Endothelial cell of umbilical vein (primary cell): ENCODE data around the gene TCTN2. TPM values are rescaled to one million over a fixed set of nuclear protein-coding genes. Genes with fewer than 3 reads are reported as not detected.

ENCODE experiments used
- BruUV-seq: library from RNA; stranded (reverse); fragments of 400-500 nt; replicated peaks from 2 replicates; lab custom pipeline; 2021; lab: Mats Ljungman, UMichigan
- CTCF ChIA-PET: fragments of 300-600, 350-600 bp; sonication (Branson Sonifier 250); formaldehyde crosslinking; loops from one replicate; lab custom pipeline; 2021; ENCODE audit warnings: antibody characterized with exemption, inconsistent platforms; lab: Charles Lee
- POLR2A ChIA-PET: fragments of 300-600, 350-600 bp; sonication (Branson Sonifier 250); formaldehyde crosslinking; loops from one replicate; lab custom pipeline; 2021; ENCODE audit warnings: antibody characterized with exemption, inconsistent platforms; lab: Charles Lee
- DNase-seq: peaks from one replicate; pipeline ENCODE4 v3.0.0-alpha.2; 2011; ENCODE audit warnings: low read depth, low spot score
- FAIRE-seq: peaks from 2 replicates; lab custom pipeline; 2011; peaks lifted over from hg19 to GRCh38; lab: Jason Lieb, UNC
- H2AFZ ChIP-seq: 2 replicates; pipeline ENCODE4 v1.6.0; 2012; ENCODE audit warnings: low read depth, low read length, control low read depth, inconsistent platforms
- H3K27ac ChIP-seq: 2 replicates; pipeline ENCODE4 v1.5.1; 2011; ENCODE audit warnings: low read depth, mild to moderate bottlenecking, control low read depth, low read length, moderate library complexity; ENCODE audit not compliant: insufficient read depth
- H3K27me3 ChIP-seq, 2 experiments: 2 replicates each; pipeline versions ENCODE4 v1.6.0 to v1.6.1; 2011; ENCODE audit warnings: low read length in 2 of 2, mixed read lengths in 1 of 2; ENCODE audit not compliant: control insufficient read depth in 2 of 2, insufficient read depth in 2 of 2
- H3K36me3 ChIP-seq, 2 experiments: 2 replicates in 1 of 2; 3 replicates in 1 of 2; pipeline ENCODE4 v1.5.1; 2011; ENCODE audit warnings: low read length in 2 of 2, mild to moderate bottlenecking in 1 of 2, moderate library complexity in 1 of 2; ENCODE audit not compliant: control insufficient read depth in 2 of 2, insufficient read depth in 2 of 2; ENCODE audit errors: extremely low read depth in 1 of 2
- H3K4me1 ChIP-seq: 3 replicates; pipeline ENCODE4 v1.5.1; 2011; ENCODE audit warnings: mild to moderate bottlenecking, low read length; ENCODE audit not compliant: control insufficient read depth, insufficient read depth; ENCODE audit errors: extremely low read depth
- H3K4me2 ChIP-seq: 2 replicates; pipeline ENCODE4 v1.6.1; 2011; ENCODE audit warnings: low read length, control low read depth, mixed read lengths; ENCODE audit not compliant: insufficient read depth
- H3K4me3 ChIP-seq, 3 experiments: fragments of 200-600 bp in 1 of 3; sonication (generic), shearing (Covaris generic) in 1 of 3; replicated peaks in 1 of 3; 2 replicates each; pipeline ENCODE4 v1.5.1; 2011 to 2016; ENCODE audit warnings: control low read depth in 3 of 3, low read length in 3 of 3, mild to moderate bottlenecking in 2 of 3, inconsistent platforms in 1 of 3, low read depth in 1 of 3, moderate library complexity in 1 of 3; ENCODE audit not compliant: insufficient read depth in 1 of 3
- H3K79me2 ChIP-seq: 2 replicates; pipeline ENCODE4 v1.6.0; 2012; ENCODE audit warnings: low read length, inconsistent platforms; ENCODE audit not compliant: control insufficient read depth, insufficient read depth
- H3K9ac ChIP-seq: replicated peaks from 2 replicates; pipeline ENCODE3; 2011; ENCODE audit warnings: low read length, control low read depth; ENCODE audit not compliant: insufficient read depth; ENCODE audit errors: extremely low read depth
- H3K9me1 ChIP-seq: replicated peaks from 3 replicates; pipeline ENCODE4 v1.6.0; 2011; ENCODE audit warnings: mild to moderate bottlenecking, low read length; ENCODE audit not compliant: control insufficient read depth, insufficient read depth; ENCODE audit errors: extremely low read depth
- H3K9me3 ChIP-seq: replicated peaks from 2 replicates; pipeline ENCODE4 v1.5.1; 2012; ENCODE audit warnings: low read length, inconsistent platforms; ENCODE audit not compliant: control insufficient read depth, insufficient read depth
- H4K20me1 ChIP-seq: replicated peaks from 2 replicates; pipeline ENCODE3; 2011; ENCODE audit warnings: mild to moderate bottlenecking, low read length; ENCODE audit not compliant: control insufficient read depth, insufficient read depth; ENCODE audit errors: extremely low read depth
- FOS ChIP-seq: IDR thresholded peaks from 2 replicates; pipeline ENCODE4 v1.6.1; 2011; ENCODE audit warnings: mild to moderate bottlenecking, low read length, moderate library complexity, borderline replicate concordance; ENCODE audit not compliant: insufficient read depth
- MYC ChIP-seq: IDR thresholded peaks from one replicate; pipeline ENCODE4 v1.6.1; 2011; ENCODE audit warnings: mild to moderate bottlenecking, low read depth, low read length
- dilution Hi-C: fragments of 300-500 bp; cut with MboI; formaldehyde crosslinking; loops from one replicate; pipeline ENCODE4 v1.15.0; 2019; ENCODE audit warnings: low sequenced_read_pairs; ENCODE audit not compliant: extremely low pct_ligation_motif_present
- intact Hi-C: fragments of 100-400 bp; cut with micrococcal nuclease; formaldehyde crosslinking; loops from one replicate; pipeline ENCODE4 v1.10.0; 2022
- polyA plus RNA-seq, 4 experiments: library from polyadenylated mRNA; depleted of rRNA in 3 of 4; stranded (reverse) in 3 of 4; unstranded in 1 of 4; fragments of >200 nt; gene quantifications; 2 replicates each; pipeline versions ENCODE4 v1.2.1 to v1.2.3, GENCODE V29; 2011 to 2012; ENCODE audit warnings: missing spikeins in 1 of 4
- total RNA-seq: library from RNA; stranded (reverse); gene quantifications from 2 replicates; pipeline ENCODE4 v1.2.3, GENCODE V29; 2021
- TF ChIP-seq, protein P1 (sequence below), 2 donors: IDR thresholded peaks; 1 replicate in 1 of 2; 2 replicates in 1 of 2; pipeline ENCODE4 v1.5.1; 2011; ENCODE audit warnings: low read length in 2 of 2, mild to moderate bottlenecking in 2 of 2, moderate library complexity in 2 of 2, control low read depth in 1 of 2, inconsistent platforms in 1 of 2, low read depth in 1 of 2; ENCODE audit not compliant: insufficient read depth in 1 of 2; ENCODE audit errors: extremely low read depth in 1 of 2

The TCTN2 gene
- total and polyA plus RNA-seq, 2 donors (not counting 3 experiments of a cell fraction or from before 2014, with no cell fraction given): 11.2 to 16.7 TPM

DNA sequence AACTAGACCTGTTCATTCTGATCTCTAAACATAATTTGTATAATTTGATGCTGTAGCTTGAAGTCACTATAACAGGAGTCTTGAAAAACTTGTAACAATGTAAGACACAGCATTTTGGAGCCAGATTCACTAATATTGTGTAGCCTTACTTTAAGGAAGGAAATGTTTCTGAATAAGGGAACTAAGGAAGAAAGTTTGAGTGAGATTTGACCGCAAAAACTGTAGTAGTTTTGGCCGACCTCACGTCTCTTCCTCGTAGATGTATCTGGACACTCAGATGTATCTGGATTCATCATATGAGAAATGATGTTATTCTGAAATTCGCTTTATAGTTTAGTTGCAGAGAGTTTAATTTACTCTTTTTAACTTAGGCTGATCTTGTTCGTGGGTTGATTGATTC is 77.2 kb downstream of the TCTN2 start:
- BruUV-seq: no TSS peak
- peaks cover 12 to 29% of the 10 kb centered on the region in 2 experiments for H3K36me3 ChIP-seq
- intact Hi-C loops (no loop called here), dilution Hi-C loops (no loop called here)
- no peak for TF ChIP-seq MYC
- DNase-seq: no peak
- H3K27ac ChIP-seq: no peak overlapping the region
- H3K27me3 ChIP-seq: no peaks in the 10 kb centered on the region
- H3K4me1 ChIP-seq: no peaks in the 10 kb centered on the region
- H3K4me2 ChIP-seq: no peak overlapping the region
- peak; percentile 47 for FAIRE-seq
- no peaks in the 10 kb centered on the region for H3K9me3 ChIP-seq
- H4K20me1 ChIP-seq: no peaks in the 10 kb centered on the region
- H3K9ac ChIP-seq: no peak overlapping the region
- no peaks in the 10 kb centered on the region for H3K9me1 ChIP-seq
- CTCF ChIA-PET: no interaction called here
- POLR2A ChIA-PET: no interaction called here
- H2AFZ ChIP-seq: no peak overlapping the region
- H3K79me2 ChIP-seq: no peaks in the 10 kb centered on the region
- no peak overlapping the region for H3K4me3 ChIP-seq

DNA sequence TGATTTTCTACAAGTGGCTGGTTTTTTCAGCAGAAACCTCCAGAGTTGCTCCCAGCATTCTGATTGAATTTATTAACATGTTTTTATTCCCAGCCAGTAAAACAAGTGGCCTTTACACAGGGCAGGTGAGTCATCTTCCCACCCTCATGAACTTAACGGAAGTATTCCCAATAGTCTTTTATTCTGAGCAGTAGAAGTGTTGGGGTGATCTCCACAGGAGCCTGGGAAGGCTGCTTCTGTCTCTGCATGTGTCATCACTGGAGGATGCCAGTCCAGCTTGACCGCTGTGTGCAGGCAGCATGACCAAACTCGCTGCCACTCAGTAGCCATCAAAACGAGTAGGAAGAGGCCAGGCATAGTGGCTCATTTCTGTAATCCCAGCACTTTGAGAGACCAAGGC is 77.7 kb downstream of the TCTN2 start:
- H3K9me3 ChIP-seq: no peaks in the 10 kb centered on the region

More for the DNA sequence above, 77.7 kb downstream of the TCTN2 start:
- intact Hi-C loops: no loop called here
- no peak overlapping the region for H3K4me3 ChIP-seq
- H3K36me3 ChIP-seq: peaks cover 12 to 29% of the 10 kb centered on the region in 2 experiments
- no peaks in the 10 kb centered on the region for H4K20me1 ChIP-seq
- POLR2A ChIA-PET: no interaction called here
- no peaks in the 10 kb centered on the region for H3K4me1 ChIP-seq
- H3K9me1 ChIP-seq: no peaks in the 10 kb centered on the region
- H3K27me3 ChIP-seq: no peaks in the 10 kb centered on the region
- no peak overlapping the region for H3K27ac ChIP-seq
- DNase-seq: no peak
- H3K4me2 ChIP-seq: no peak overlapping the region
- no peak overlapping the region for H2AFZ ChIP-seq
- CTCF ChIA-PET: no interaction called here
- no peak overlapping the region for H3K9ac ChIP-seq
- no peaks in the 10 kb centered on the region for H3K79me2 ChIP-seq
- dilution Hi-C loops: no loop called here
- TF ChIP-seq FOS: peak; percentile 33
- TF ChIP-seq, protein P1, sequence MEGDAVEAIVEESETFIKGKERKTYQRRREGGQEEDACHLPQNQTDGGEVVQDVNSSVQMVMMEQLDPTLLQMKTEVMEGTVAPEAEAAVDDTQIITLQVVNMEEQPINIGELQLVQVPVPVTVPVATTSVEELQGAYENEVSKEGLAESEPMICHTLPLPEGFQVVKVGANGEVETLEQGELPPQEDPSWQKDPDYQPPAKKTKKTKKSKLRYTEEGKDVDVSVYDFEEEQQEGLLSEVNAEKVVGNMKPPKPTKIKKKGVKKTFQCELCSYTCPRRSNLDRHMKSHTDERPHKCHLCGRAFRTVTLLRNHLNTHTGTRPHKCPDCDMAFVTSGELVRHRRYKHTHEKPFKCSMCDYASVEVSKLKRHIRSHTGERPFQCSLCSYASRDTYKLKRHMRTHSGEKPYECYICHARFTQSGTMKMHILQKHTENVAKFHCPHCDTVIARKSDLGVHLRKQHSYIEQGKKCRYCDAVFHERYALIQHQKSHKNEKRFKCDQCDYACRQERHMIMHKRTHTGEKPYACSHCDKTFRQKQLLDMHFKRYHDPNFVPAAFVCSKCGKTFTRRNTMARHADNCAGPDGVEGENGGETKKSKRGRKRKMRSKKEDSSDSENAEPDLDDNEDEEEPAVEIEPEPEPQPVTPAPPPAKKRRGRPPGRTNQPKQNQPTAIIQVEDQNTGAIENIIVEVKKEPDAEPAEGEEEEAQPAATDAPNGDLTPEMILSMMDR (IDR thresholded peaks at IDR 0.05; ENCODE audit: extremely low read depth in 1 of 2, insufficient read depth in 1 of 2, low read depth in 1 of 2, low read length in 2 of 2): no peak
- peak; percentile 67 for FAIRE-seq
- BruUV-seq: no TSS peak
